ENCODE data around the gene SAMD9L.

SAMD9L gene

GRCh38 chr7:93148144-93148543 is at the start of gene SAMD9L:
Gene SAMD9L (minus strand): TSS chr7:93148385. CDS start chr7:93135971, 12,414 bp downstream.
- no peak for DNase-seq

- DNase-seq, result no peak
Observed at GRCh38 chr7:93196336-93196735, 48.2 kb upstream of the SAMD9L start.

DNA sequence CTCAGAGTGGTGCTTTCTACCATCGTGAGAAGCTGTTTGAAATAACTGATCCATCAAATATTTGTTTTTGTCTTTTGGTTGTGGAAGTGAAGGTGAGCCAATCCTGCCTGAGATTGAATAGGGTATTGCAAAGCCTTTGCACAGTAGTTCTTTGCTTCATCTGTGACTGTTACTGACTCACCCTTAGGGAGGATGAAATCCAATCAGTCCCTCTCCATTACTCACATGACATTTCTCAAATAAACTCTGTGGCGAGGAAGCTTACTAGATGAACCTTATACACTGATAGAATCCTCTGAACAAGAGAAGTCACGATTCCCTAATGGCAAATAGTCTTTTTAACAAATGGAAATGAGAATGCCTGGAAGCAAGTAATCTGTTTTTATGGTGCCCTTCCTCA is 46.2 kb upstream of the SAMD9L start:
- no peak for DNase-seq

DNA sequence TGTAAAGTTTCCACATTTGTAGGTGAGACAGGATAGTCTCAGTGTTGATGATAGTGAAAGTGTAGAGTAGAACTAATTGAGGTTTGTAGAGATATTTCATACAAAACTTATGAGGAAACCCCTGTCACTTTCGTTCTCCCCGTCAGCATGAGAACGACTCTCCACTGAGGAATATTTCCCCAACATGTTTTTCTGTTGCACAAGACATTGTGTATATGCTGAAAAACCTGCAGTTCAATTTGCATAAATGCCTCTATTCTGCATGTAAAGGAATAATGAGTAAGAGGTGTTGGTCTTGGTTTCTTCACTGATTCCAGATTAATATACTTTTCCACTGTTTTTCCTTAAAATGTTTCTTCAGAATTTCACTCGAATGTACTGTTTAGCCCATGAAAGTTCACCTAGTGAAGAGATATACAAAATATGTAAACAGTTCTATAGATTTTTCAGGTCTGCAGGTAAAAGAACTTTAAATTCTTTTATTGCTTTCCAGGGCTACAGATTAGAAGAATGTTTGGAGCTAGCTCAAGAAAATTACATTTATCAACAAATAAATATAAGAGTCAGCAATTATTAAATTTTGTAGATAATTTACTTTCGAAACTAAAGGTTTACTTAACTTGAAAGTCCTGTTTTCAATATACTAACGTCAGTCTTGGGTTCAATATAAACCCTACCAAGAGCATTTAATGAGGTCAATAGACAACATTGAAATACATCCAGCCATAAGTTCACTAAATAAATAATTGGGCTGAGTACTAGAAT is 40.9 kb upstream of the SAMD9L start:
- no peak for DNase-seq

GRCh38 chr7:93185303-93186027 is 37.3 kb upstream of the SAMD9L start:
- DNase-seq, result no peak

GRCh38 chr7:93179173-93179572 is 31.0 kb upstream of the SAMD9L start:
- DNase-seq, result no peak

DNA sequence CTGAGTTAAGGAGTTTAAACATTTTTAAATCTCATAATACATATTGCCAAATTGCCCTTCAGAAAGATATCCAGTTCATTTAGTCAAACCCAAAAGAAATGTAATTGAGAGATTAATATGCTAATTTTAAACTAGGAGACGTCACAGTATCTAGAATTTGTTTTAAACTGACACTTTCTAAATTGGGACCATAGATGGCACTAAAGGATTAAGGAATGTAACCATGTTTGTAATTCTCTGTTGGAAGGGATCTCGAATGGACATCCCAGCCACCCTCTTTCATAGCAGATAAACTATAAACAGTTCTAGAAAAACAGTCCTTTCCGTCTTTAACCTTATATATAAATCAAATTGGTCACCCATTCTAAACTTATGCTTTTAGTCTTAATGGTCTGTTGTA is 30.0 kb upstream of the SAMD9L start:
- peak in 1 of 2 experiments; percentile 11 for DNase-seq

GRCh38 chr7:93176992-93177580 is 28.9 kb upstream of the SAMD9L start:
- DNase-seq, result no peak

GRCh38 chr7:93175219-93175618 is 27.0 kb upstream of the SAMD9L start:
- DNase-seq, result no peak

- DNase-seq, result no peak
Observed at GRCh38 chr7:93172683-93173082, 24.5 kb upstream of the SAMD9L start.

DNA sequence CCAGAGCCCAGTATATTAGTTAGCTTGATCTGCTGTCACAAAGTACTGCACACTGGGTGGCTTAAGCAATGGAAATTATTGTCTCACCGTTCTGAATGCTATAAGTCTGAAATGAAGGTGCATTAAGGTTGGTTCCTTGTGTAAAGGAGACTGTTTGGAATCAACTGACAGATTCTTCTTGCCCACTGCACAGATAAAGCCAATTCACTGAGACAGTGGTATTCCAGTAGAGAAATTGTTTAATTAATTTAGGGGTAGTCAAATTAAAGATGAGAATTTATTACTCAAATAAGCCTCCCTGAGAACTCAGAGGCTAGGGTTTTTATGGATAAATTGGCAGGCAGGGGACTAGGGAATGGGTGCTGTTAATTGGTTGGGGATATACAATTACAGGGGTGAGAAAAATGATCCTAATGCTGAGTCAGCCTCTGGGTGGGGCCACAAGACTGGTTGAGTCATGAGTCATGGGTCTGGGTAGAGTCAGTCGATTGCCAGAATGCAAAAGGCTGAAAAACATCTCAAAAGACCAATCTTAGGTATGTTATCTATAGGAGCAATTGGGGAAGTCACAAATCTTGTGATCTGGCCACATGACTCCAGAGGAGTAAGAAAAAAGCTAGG is 23.5 kb upstream of the SAMD9L start:
- no peak for DNase-seq

DNA sequence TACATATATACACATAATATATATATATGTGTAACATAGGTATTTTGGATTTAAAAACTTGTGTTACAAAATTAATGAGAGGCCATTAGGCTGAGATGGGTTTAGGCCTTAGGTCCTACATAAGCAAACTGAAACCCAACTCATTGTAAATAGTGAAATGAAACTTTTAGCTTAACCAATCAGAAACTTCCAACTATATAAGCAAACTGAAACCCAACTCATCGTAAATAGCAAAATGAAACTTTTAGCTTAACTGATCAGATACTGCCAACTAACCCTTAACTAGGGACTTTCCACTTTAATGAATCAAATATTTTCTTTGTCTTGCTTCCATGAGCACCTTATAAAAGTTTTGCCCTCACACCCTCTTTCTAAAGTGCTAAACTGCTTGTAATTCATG is 17.3 kb upstream of the SAMD9L start:
- DNase-seq, result no peak

DNA sequence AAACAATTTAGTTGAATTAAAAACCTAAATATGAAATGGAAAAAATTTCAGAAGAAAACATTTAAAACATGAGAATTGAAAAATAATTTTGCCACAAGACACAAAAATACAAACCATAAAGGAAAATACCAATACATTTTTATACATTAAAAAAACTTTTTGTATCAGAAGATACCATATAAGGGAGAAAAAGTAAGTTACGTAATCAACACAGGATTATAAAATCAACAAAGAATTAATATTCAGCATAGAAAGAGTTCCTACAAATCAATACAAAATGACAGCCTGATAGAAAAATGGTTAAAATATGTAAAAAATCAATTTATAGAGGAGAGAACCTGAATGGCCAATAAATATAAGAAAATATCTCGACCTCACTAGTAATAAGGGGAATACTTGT is 16.6 kb upstream of the SAMD9L start:
- no peak for DNase-seq

DNA sequence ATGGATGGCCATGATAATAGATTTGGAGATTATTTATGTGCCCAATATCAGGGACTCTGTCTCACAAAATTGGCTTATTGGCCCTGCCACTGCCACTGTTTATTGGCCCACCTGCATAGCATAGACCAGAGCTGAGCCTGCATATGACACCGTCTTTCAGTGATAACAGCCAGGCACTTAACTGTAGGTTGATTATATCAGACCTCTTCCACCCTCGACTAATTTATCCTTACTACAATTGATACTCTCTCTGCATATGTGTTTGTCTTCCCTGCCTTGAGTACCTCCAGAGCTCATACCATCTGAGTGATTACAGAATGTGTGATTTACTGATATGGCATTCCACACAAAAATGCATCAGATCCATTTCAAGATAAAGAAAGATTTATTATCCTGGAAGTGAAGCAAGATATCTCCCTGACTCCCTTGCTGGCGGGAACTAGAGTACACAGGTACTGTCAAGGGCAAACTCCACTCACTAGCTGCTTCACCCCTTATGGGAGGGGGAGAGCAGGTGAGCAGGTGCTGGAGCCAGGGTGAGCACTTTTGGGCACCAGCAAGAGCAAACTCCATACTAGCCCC is 13.1 kb upstream of the SAMD9L start:
- no peak for DNase-seq

GRCh38 chr7:93160410-93160809 is 12.2 kb upstream of the SAMD9L start:
- no peak for DNase-seq

GRCh38 chr7:93159490-93159889 is 11.3 kb upstream of the SAMD9L start:
- DNase-seq, result no peak

DNA sequence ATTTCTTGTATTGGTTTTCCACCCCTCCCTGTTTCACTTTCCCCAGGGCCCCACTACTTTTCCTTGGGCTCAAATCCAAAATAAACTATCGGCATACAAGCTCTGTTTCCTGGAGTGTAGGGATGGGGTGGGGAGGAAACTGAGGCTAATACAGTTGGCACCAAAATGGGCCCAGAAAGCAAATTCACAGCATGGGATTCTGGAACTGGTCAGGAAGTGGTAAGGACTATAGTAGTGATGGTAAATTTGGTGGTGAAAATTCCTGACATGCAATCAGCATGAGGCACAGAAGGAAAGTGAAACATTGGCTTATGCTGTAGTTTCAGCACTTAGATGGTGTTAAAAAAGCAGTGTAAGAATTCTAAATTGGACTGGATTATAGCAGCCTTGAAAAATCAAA is 8.7 kb upstream of the SAMD9L start:
- DNase-seq, result peak in 1 of 2 experiments; percentile 24

- DNase-seq, result no peak
Observed at GRCh38 chr7:93150200-93150835, 2.1 kb upstream of the SAMD9L start.

DNA sequence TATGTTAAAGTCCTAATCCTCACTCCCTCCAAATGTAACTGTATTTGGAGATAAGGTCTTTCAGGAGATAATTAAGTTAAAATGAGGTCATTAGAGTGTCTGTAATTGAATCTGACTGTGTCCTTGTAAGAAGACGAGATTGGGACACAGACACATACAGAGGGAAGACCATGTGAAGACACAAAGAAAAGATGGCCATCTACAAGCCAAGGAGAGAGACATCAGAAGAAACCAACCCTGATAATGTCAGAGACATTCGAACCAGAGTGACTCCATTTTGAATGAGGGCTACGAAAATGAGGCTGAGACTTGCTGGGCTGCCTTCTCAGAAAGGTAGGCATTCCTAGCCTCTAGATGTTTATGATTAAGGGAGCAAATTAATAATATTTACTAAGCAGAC is 542 bp upstream of the SAMD9L start:
- DNase-seq, result no peak

DNA sequence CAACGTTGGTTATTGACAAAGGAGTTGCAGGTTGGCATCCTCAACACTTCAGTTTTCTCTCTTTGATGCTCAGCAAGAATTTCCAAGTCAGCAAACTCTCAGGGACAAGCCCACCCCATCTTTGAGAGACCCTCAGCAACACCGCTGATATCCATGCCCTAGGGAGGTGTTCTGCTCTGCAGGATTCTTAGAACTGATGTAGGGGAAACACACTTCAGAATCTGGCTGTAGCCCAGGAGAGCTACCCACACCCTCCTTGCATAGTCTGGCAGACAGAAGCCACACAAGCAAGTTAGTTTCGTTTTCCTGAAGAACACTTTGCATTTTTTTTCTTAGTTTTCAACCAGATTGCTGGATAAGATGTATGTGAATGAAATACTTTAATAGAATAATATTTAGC is 822 bp downstream of the SAMD9L start:
- DNase-seq, result no peak

- DNase-seq, result no peak
Observed at GRCh38 chr7:93146472-93147141, 1.6 kb downstream of the SAMD9L start.

DNA sequence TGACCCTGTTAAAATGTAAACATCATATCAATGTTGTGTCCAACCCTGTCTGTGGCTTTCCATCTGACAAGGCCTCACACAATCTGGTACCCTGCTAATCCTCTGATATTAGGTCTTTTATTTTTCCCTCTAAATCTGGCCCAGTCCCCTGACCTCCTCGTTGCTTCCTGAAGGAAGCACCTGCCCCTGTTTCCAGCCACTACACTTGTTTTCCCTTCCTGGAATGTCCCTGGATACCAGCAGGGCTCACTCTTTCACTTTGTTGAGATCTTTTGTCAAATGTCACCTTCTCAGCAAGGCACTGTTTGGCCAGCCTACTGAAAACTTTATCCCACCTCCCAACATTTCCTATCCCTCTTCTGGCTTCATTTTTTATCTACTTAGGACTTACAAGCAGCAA is 2.1 kb downstream of the SAMD9L start:
- DNase-seq, result no peak
